Stomach (tissue), 9 donors: ENCODE results near the gene TSKS. TPM values are rescaled to one million over a fixed set of nuclear protein-coding genes. Genes with fewer than 3 reads are reported as not detected.

Experiments
- DNase-seq, 2 donors: peaks; one replicate each; pipeline versions ENCODE4 v3.0.0 to v3.0.0-alpha.2; 2013 to 2019
- H3K27ac ChIP-seq, 5 donors: fragments of 200-600 bp in 4 of 5; sonication (generic) in 4 of 5; one replicate each; pipeline ENCODE4 v1.5.1; 2013 to 2019; ENCODE audit warnings: mild to moderate bottlenecking in 1 of 5, moderate library complexity in 1 of 5
- H3K27me3 ChIP-seq, 3 donors: fragments of 200-600 bp; sonication (generic); one replicate each; pipeline ENCODE4 v1.5.1; 2017 to 2019; ENCODE audit warnings: mixed run types in 1 of 3
- H3K36me3 ChIP-seq, 4 donors: fragments of 200-600 bp; sonication (generic); 1 replicate in 3 of 4; 2 replicates in 1 of 4; pipeline ENCODE4 v1.5.1; 2016 to 2019
- H3K4me1 ChIP-seq, 4 donors: fragments of 200-600 bp; sonication (generic); one replicate each; pipeline ENCODE4 v1.5.1; 2016 to 2019
- H3K4me3 ChIP-seq, 4 donors: fragments of 200-600 bp; sonication (generic) in 3 of 4; one replicate each; pipeline ENCODE4 v1.5.1; 2016 to 2019; ENCODE audit warnings: mild to moderate bottlenecking in 1 of 4
- H3K9me3 ChIP-seq, 4 donors: fragments of 200-600 bp; sonication (generic); one replicate each; pipeline ENCODE4 v1.5.1; 2016 to 2019
- CTCF ChIP-seq, 7 experiments: fragments of 450-650 bp in 4 of 7; fragments of 200-600 bp in 3 of 7; sonication (generic) in 3 of 7; IDR thresholded peaks; one replicate each; pipeline ENCODE4 v1.5.1; 2016 to 2019; ENCODE audit warnings: antibody characterized with exemption in 7 of 7, control low read depth in 2 of 7, mild to moderate bottlenecking in 1 of 7
- EP300 ChIP-seq: sonication (generic); formaldehyde crosslinking; IDR thresholded peaks from one replicate; pipeline ENCODE4 v1.6.1; 2017; ENCODE audit warnings: antibody characterized with exemption
- POLR2A ChIP-seq, 4 donors: fragments of 450-650 bp; IDR thresholded peaks; one replicate each; pipeline ENCODE4 v1.6.1; 2016; ENCODE audit warnings: antibody characterized with exemption in 4 of 4, control low read depth in 2 of 4, mild to moderate bottlenecking in 1 of 4, moderate library complexity in 1 of 4
- POLR2AphosphoS5 ChIP-seq, 3 donors: sonication (generic); formaldehyde crosslinking; IDR thresholded peaks; one replicate each; pipeline ENCODE4 v1.6.1; 2016; ENCODE audit warnings: antibody characterized with exemption in 3 of 3
- WGBS, 5 donors: extraction: QIAGEN DNeasy Blood & Tissue Kit in 3 of 5; methylation state at CpG; one replicate each; pipeline versions ENCODE4 v1.1.5 to v1.1.7; 2013 to 2018; 5-methylcytosine and 5-hydroxymethylcytosine counted together
- intact Hi-C: fragments of 100-400 bp; cut with DNase I; formaldehyde crosslinking; loops from one replicate; pipeline ENCODE4 v1.15.1; 2023; ENCODE audit warnings: low total_unique reads
- polyA plus RNA-seq, 3 donors: library from polyadenylated mRNA; stranded (reverse); fragments of 200-250 nt; gene quantifications; one replicate each; pipeline ENCODE4 v1.2.3, GENCODE V29; 2013
- total RNA-seq, 5 donors: library from RNA; depleted of rRNA; stranded (reverse); fragments of >200 nt; gene quantifications; one replicate each; pipeline versions ENCODE4 v1.1.0 to v1.2.3, GENCODE V29; 2014 to 2016
- donor health status: healthy with polysubstance abuse.
- donor health status: Bipolar disorder and iron deficiency.
- donor health status: healthy.

The TSKS gene
- total and polyA plus RNA-seq, 8 donors: 0.73 TPM; not detected in 7

- 82 to 92% (median 92%) methylated on average over 8 of the region's 8 CpGs for WGBS, 5 donors
- H3K36me3 ChIP-seq: peaks cover 30 to 64% (median 62%) of the 10 kb centered on the region in 4 donors
- H3K27me3 ChIP-seq: no peaks in the 10 kb centered on the region
- no peak for TF ChIP-seq POLR2A (IDR thresholded peaks at IDR 0.05)
- no peak for TF ChIP-seq CTCF (IDR thresholded peaks at IDR 0.05)
- no peak for TF ChIP-seq EP300
- no peak for TF ChIP-seq POLR2AphosphoS5 (IDR thresholded peaks at IDR 0.05)
- no peak for DNase-seq
- no peak overlapping the region for H3K4me3 ChIP-seq
- intact Hi-C loops: no loop called here
- H3K27ac ChIP-seq: peak overlapping the region in 1 of 5 donors; percentile 37
- no peaks in the 10 kb centered on the region for H3K9me3 ChIP-seq
- H3K4me1 ChIP-seq: peaks cover 12 to 53% (median 34%) of the 10 kb centered on the region in 4 donors
Observed at GRCh38 chr19:49806620-49806959, 43.5 kb upstream of the TSKS start.

GRCh38 chr19:49805822-49806619 is 42.9 kb upstream of the TSKS start:
- Histone ChIP-seq H3K4me1 (peaks cover 12 to 58% (median 38%) of the 10 kb centered on the region in 4 donors), H3K36me3 (peaks cover 34 to 69% (median 67%) of the 10 kb centered on the region in 4 donors), H3K4me3 (no peak overlapping the region), H3K27me3 (no peaks in the 10 kb centered on the region), H3K27ac (peak overlapping the region in 1 of 5 donors; percentile 60), H3K9me3 (no peaks in the 10 kb centered on the region)
- intact Hi-C loops: no loop called here
- DNase-seq: peak in 1 of 2 donors; percentile 23
- 75 to 82% (median 77%) methylated on average over 17 to 20 of the region's 20 CpGs for WGBS, 5 donors
- TF ChIP-seq POLR2A (IDR thresholded peaks at IDR 0.05): no peak
- TF ChIP-seq EP300: no peak
- TF ChIP-seq POLR2AphosphoS5 (IDR thresholded peaks at IDR 0.05): no peak
- TF ChIP-seq CTCF (IDR thresholded peaks at IDR 0.05): no peak

- Histone ChIP-seq H3K36me3 (peaks cover 58 to 95% (median 93%) of the 10 kb centered on the region in 4 donors), H3K4me3 (no peak overlapping the region), H3K9me3 (no peaks in the 10 kb centered on the region), H3K4me1 (peaks cover 3 to 40% (median 16%) of the 10 kb centered on the region in 4 donors), H3K27me3 (no peaks in the 10 kb centered on the region), H3K27ac (no peak overlapping the region)
- no peak for TF ChIP-seq EP300
- no peak for TF ChIP-seq POLR2A (IDR thresholded peaks at IDR 0.05)
- TF ChIP-seq POLR2AphosphoS5 (IDR thresholded peaks at IDR 0.05): no peak
- no peak for TF ChIP-seq CTCF (IDR thresholded peaks at IDR 0.05)
- intact Hi-C loops: no loop called here
- 91 to 96% (median 95%) methylated on average over 6 of the region's 6 CpGs for WGBS, 5 donors
- DNase-seq: no peak
Observed at GRCh38 chr19:49803529-49803856, 40.4 kb upstream of the TSKS start.

- intact Hi-C loops: no loop called here
- Histone ChIP-seq H3K27me3 (no peaks in the 10 kb centered on the region), H3K4me1 (peaks cover 0 to 35% (median 12%) of the 10 kb centered on the region in 4 donors), H3K4me3 (peak overlapping the region in 3 of 4 donors; percentile 39 to 46 (median 41)), H3K36me3 (peaks cover 64 to 100% (median 98%) of the 10 kb centered on the region in 4 donors), H3K27ac (peak overlapping the region in 3 of 5 donors; percentile 33 to 72 (median 55)), H3K9me3 (no peaks in the 10 kb centered on the region)
- no peak for TF ChIP-seq POLR2A (IDR thresholded peaks at IDR 0.05)
- 83 to 92% (median 89%) methylated on average over 19 to 24 of the region's 24 CpGs for WGBS, 5 donors
- DNase-seq: peak in 1 of 2 donors; percentile 48
Observed at GRCh38 chr19:49802836-49803528, 39.9 kb upstream of the TSKS start.
